Uterus (tissue), 4 donors: ENCODE data around the gene PNPLA8. TPM values are rescaled to one million over a fixed set of nuclear protein-coding genes. Genes with fewer than 3 reads are reported as not detected.

ENCODE experiments used
- DNase-seq, 2 donors: peaks; one replicate each; pipeline ENCODE4 v3.0.0-alpha.2; 2019 to 2020
- H3K27ac ChIP-seq, 2 donors: fragments of 200-600 bp; sonication (generic); 1 replicate in 1 of 2; 2 replicates in 1 of 2; pipeline ENCODE4 v1.5.1; 2016 to 2018
- H3K27me3 ChIP-seq, 2 donors: fragments of 200-600 bp; sonication (generic); one replicate each; pipeline ENCODE4 v1.5.1; 2018 to 2019; ENCODE audit warnings: control low read depth in 1 of 2
- H3K36me3 ChIP-seq, 2 donors: fragments of 200-600 bp; sonication (generic); one replicate each; pipeline ENCODE4 v1.5.1; 2019; ENCODE audit warnings: control low read depth in 1 of 2
- H3K4me1 ChIP-seq, 2 donors: fragments of 200-600 bp; sonication (generic); one replicate each; pipeline ENCODE4 v1.5.1; 2018 to 2019; ENCODE audit warnings: control low read depth in 1 of 2
- H3K4me3 ChIP-seq, 2 donors: fragments of 200-600 bp; sonication (generic); 1 replicate in 1 of 2; 2 replicates in 1 of 2; pipeline ENCODE4 v1.5.1; 2018 to 2019; ENCODE audit warnings: mild to moderate bottlenecking in 1 of 2
- H3K9me3 ChIP-seq, 2 donors: fragments of 200-600 bp; sonication (generic); one replicate each; pipeline ENCODE4 v1.5.1; 2019; ENCODE audit warnings: control low read depth in 1 of 2
- CTCF ChIP-seq, 4 experiments: fragments of 200-600 bp in 2 of 4; fragments of 450-650 bp in 2 of 4; sonication (generic) in 2 of 4; IDR thresholded peaks; one replicate each; pipeline ENCODE4 v1.5.1; 2016 to 2019; ENCODE audit warnings: antibody characterized with exemption in 4 of 4, mild to moderate bottlenecking in 2 of 4, moderate library complexity in 1 of 4
- POLR2A ChIP-seq, 2 donors: fragments of 450-650 bp; IDR thresholded peaks; one replicate each; pipeline ENCODE4 v1.6.1; 2016; ENCODE audit warnings: antibody characterized with exemption in 2 of 2, mild to moderate bottlenecking in 1 of 2, moderate library complexity in 1 of 2
- intact Hi-C: fragments of 100-400 bp; cut with DNase I; formaldehyde crosslinking; loops from one replicate; pipeline ENCODE4 v1.15.1; 2023; ENCODE audit warnings: low total_unique reads
- total RNA-seq, 4 donors: library from RNA; depleted of rRNA in 3 of 4; stranded (reverse); fragments of >200 nt in 3 of 4; gene quantifications; one replicate each; pipeline versions ENCODE4 v1.1.0 to v1.2.4, GENCODE V29; 2014 to 2023
- donor health status: DM: yes; HTN: yes; CAD: no.

Gene PNPLA8
- total RNA-seq, 4 donors from 2014 or later = 31.4 to 57.1 (median 46.7) TPM

GRCh38 chr7:108526768-108527017 lies 758 bp upstream of the PNPLA8 start:
- Histone ChIP-seq H3K27ac (peak overlapping the region; percentile 92 to 96), H3K4me1 (peaks cover 4 to 12% of the 10 kb centered on the region in 2 donors), H3K4me3 (peak overlapping the region; percentile 41 to 69), H3K9me3 (no peaks in the 10 kb centered on the region), H3K36me3 (no peaks in the 10 kb centered on the region), H3K27me3 (no peaks in the 10 kb centered on the region)
- intact Hi-C loops = no loop called here
- TF ChIP-seq CTCF (IDR thresholded peaks at IDR 0.05) (no peak), POLR2A (IDR thresholded peaks at IDR 0.05) (no peak)
- DNase-seq = no peak

GRCh38 chr7:108525327-108525984 lies 479 bp downstream of the PNPLA8 start:
- Histone ChIP-seq H3K36me3 (no peaks in the 10 kb centered on the region), H3K4me1 (peaks cover 4 to 12% of the 10 kb centered on the region in 2 donors), H3K27ac (peak overlapping the region; percentile 91 to 92), H3K9me3 (no peaks in the 10 kb centered on the region), H3K4me3 (peak overlapping the region; percentile 56 to 77), H3K27me3 (no peaks in the 10 kb centered on the region)
- DNase-seq = no peak
- intact Hi-C loops = no loop called here
- no peak for TF ChIP-seq POLR2A (IDR thresholded peaks at IDR 0.05)

GRCh38 chr7:108522780-108523179 lies 3.2 kb downstream of the PNPLA8 start:
- Histone ChIP-seq H3K9me3 (no peaks in the 10 kb centered on the region), H3K36me3 (no peaks in the 10 kb centered on the region), H3K27me3 (no peaks in the 10 kb centered on the region), H3K4me3 (no peak overlapping the region), H3K4me1 (peaks cover 4 to 16% of the 10 kb centered on the region in 2 donors), H3K27ac (no peak overlapping the region)
- intact Hi-C loops = no loop called here
- TF ChIP-seq POLR2A (IDR thresholded peaks at IDR 0.05) = no peak
- no peak for DNase-seq

GRCh38 chr7:108517951-108518350 lies 8.0 kb downstream of the PNPLA8 start:
- Histone ChIP-seq H3K9me3 (no peaks in the 10 kb centered on the region), H3K4me1 (peaks cover 0 to 4% of the 10 kb centered on the region in 2 donors), H3K36me3 (no peaks in the 10 kb centered on the region), H3K27ac (no peak overlapping the region), H3K27me3 (no peaks in the 10 kb centered on the region), H3K4me3 (no peak overlapping the region)
- TF ChIP-seq POLR2A (IDR thresholded peaks at IDR 0.05) (no peak), CTCF (IDR thresholded peaks at IDR 0.05) (no peak)
- DNase-seq = no peak
- intact Hi-C loops = no loop called here

- no peak for DNase-seq
- no peak for TF ChIP-seq CTCF (IDR thresholded peaks at IDR 0.05)
- no peak for TF ChIP-seq POLR2A (IDR thresholded peaks at IDR 0.05)
- Histone ChIP-seq H3K36me3 (no peaks in the 10 kb centered on the region), H3K27me3 (no peaks in the 10 kb centered on the region), H3K27ac (no peak overlapping the region), H3K4me1 (peaks cover 0 to 4% of the 10 kb centered on the region in 2 donors), H3K9me3 (no peaks in the 10 kb centered on the region), H3K4me3 (no peak overlapping the region)
- intact Hi-C loops = no loop called here
Measured at GRCh38 chr7:108515630-108516029, 10.3 kb downstream of the PNPLA8 start.

- H3K36me3 ChIP-seq = no peaks in the 10 kb centered on the region
Measured at GRCh38 chr7:108515013-108515412, 10.9 kb downstream of the PNPLA8 start.

More at GRCh38 chr7:108515013-108515412, 10.9 kb downstream of the PNPLA8 start:
- no peaks in the 10 kb centered on the region for H3K9me3 ChIP-seq
- intact Hi-C loops = no loop called here
- no peak overlapping the region for H3K27ac ChIP-seq
- H3K4me3 ChIP-seq = no peak overlapping the region
- no peaks in the 10 kb centered on the region for H3K27me3 ChIP-seq
- H3K4me1 ChIP-seq = peaks cover 0 to 4% of the 10 kb centered on the region in 2 donors
- TF ChIP-seq CTCF (IDR thresholded peaks at IDR 0.05) (no peak), POLR2A (IDR thresholded peaks at IDR 0.05) (no peak)
- no peak for DNase-seq
